NCI-H1105 (cell line): Measurements from ENCODE around the gene PLCG2.
A peak's percentile ranks its signal among the peaks of the same experiment; 100 is the strongest.
"Not testable (repeated sequence)": the region's sequence is repeated elsewhere in the genome, so short reads cannot be mapped to it uniquely, and the experiment has no call there.

Experiments used
- DNase-seq: peaks from one replicate; lab custom pipeline; 2025; lab: John Stamatoyannopoulos, UW

The PLCG2 gene

GRCh38 chr16:81939164-81940056 lies 160.3 kb downstream of the PLCG2 start:
- DNase-seq = no peak

- peak; percentile 9 for DNase-seq
Observed at GRCh38 chr16:81940781-81941560, 161.9 kb downstream of the PLCG2 start.

DNA sequence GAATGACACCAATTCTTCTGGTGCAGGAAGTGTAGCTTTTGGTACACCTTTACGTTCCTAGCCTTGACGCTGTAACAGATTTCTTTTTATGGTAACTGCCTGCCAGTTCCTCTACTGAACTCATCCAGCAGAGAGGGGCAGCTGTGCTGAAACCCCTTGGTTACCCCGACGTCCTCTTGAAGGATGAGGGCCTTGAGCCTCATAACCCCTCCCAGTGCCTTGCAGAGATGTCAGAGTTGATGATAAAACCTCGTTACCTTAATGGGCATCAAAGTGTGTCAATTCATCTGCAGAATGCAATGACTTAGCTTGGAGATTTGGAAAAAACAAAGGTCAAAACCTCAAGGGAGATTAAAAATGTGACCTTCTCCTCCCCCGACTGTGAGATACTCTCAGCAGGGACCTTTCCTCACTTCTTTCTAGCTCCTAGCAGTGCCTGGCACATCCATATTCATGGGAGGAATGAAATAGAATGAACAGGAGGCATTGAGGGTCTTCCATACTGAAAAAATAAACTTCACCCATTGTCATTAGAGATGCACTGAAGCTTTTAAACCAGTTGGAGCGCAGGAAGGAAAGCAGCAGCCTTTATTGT lies 163.0 kb downstream of the PLCG2 start:
- no peak for DNase-seq

- no peak for DNase-seq
Observed at GRCh38 chr16:81945665-81946064, 166.6 kb downstream of the PLCG2 start.

- no peak for DNase-seq
Observed at GRCh38 chr16:81946206-81946605, 167.1 kb downstream of the PLCG2 start.

DNA sequence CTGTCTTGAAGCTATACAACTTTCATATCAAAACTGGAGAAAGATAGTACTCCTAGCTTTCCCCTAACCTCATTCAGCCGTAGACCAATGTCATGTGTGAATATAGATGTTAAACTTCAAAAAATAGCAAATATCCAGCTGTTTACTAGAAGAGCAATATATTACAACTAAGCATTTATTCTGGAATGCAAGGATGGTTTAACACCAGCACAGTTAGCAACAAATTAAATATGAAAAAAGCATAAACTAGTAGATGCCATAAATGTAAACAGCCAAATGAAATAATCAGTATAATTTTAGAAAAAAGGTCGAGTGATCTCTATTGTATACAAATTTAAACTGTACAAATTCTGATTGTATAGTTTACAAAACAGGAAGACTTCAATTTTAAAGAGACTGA lies 172.5 kb downstream of the PLCG2 start:
- DNase-seq = no peak

- no peak for DNase-seq
Observed at GRCh38 chr16:81956213-81956948, 177.3 kb downstream of the PLCG2 start.

GRCh38 chr16:81964808-81965207 lies 185.7 kb downstream of the PLCG2 start:
- DNase-seq = no peak

GRCh38 chr16:81967358-81967757 lies 188.3 kb downstream of the PLCG2 start:
- DNase-seq = no peak

GRCh38 chr16:81971853-81972252 lies 192.8 kb downstream of the PLCG2 start:
- no peak for DNase-seq

DNA sequence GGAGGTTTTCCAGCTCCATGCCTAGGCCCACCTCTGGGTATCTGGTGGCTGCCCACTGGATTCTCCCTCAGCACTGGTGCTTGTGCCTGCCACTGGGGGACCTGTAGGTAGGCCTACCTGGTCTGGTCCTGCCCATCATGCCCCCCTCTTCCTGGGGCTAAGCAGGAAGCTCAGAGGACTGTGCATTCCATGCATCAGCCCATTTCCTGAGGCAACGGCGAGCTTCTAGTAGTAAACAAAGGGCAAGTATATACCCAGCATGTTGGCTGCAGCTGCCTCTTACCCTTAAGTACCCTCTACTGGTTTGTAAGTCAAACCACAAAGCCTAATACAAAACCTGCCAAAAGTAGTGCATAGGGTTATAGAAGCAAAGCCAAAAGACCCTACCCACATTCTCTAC lies 194.6 kb downstream of the PLCG2 start:
- no peak for DNase-seq

- no peak for DNase-seq
Observed at GRCh38 chr16:81975637-81976036, 196.5 kb downstream of the PLCG2 start.

DNA sequence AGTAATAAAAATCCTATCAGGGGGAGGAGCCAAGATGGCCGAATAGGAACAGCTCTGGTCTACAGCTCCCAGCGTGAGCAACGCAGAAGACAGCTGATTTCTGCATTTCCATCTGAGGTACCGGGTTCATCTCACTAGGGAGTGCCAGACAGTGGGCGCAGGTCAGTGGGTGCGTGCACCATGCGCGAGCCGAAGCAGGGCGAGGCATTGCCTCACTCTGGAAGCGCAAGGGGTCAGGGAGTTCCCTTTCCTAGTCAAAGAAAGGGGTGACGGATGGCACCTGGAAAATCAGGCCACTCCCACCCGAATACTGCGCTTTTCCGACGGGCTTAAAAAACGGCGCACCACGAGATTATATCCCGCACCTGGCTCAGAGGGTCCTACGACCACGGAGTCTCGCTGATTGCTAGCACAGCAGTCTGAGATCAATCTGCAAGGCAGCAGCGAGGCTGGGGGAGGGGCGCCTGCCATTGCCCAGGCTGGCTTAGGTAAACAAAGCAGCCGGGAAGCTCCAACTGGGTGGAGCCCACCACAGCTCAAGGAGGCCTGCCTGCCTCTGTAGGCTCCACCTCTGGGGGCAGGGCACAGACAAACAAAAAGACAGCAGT lies 198.3 kb downstream of the PLCG2 start:
- not testable (repeated sequence) for DNase-seq

DNA sequence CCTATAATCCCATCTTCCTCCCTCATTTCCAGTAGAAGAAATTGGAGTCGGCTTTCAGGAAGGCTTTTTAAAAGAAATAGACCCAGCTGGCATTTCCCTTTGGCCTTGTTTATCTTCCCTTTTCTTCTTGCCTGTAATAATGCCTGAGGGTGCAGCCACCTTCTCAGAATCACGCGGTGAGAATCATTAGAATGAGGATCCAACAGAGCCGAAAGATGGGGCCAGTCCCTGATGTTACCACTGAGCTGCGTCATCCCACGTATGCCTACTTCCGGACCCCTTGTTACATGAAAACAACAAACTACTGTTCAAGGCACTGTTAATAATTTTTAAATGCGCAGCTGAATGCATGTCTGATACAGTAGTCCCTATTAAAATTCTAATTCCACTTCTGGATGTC lies 208.0 kb downstream of the PLCG2 start:
- no peak for DNase-seq

DNA sequence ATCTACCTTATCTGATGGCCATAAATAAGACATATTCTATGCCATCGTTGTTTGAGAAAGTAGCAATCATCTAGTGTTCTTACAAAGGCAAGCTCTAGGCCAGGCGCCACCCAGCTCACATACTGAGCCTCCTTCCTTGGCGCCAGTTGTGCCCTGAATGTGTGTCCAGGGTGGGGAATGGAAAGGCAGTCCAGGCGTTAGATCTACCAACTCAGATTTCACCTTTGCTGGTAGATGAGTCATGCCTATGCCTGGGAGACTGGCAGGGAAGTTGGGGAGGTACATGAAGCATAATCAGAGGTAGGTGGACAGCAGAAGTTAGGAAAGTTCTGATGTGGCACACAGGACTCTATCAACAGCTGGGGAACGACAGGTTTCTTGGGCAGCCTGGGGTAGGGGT lies 208.6 kb downstream of the PLCG2 start:
- DNase-seq = no peak

- DNase-seq = no peak
Observed at GRCh38 chr16:81992859-81993258, 213.8 kb downstream of the PLCG2 start.

- no peak for DNase-seq
Observed at GRCh38 chr16:81994485-81994884, 215.4 kb downstream of the PLCG2 start.

- no peak for DNase-seq
Observed at GRCh38 chr16:81995651-81996050, 216.6 kb downstream of the PLCG2 start.

GRCh38 chr16:81996664-81997509 lies 217.8 kb downstream of the PLCG2 start:
- DNase-seq = no peak

GRCh38 chr16:81997738-81998137 lies 218.6 kb downstream of the PLCG2 start:
- DNase-seq = no peak

DNA sequence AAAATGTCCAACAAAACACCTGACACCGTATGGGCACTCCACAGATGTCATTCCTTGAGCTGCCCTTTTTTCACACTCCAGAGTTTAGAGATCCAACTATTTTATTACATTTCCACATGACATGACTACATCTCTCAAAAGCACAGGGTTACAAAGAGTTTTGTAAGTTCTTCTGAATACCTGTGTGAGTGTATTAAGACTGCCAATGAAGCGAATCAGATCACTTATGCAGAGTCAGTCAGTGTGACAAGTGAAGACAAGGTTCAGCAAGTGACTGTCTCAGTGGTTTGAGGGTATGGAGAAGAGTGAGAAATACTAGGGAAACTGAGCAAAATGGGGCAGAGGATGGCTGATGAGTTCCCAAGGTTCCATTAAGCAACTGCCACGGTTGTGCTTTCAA lies 223.7 kb downstream of the PLCG2 start:
- no peak for DNase-seq
